Glomerular visceral epithelial cell (primary cell): ENCODE data around the gene SETD1A.

Source experiments
- DNase-seq: peaks from one replicate; pipeline ENCODE4 v3.0.0-alpha.2; 2016; ENCODE audit errors: extremely low spot score

SETD1A gene

GRCh38 chr16:30982548-30983288 lies 25.2 kb downstream of the SETD1A start:
- DNase-seq, result no peak

- DNase-seq, result no peak
These were observed 25.8 kb downstream of the SETD1A start for GRCh38 chr16:30983289-30983889.

DNA sequence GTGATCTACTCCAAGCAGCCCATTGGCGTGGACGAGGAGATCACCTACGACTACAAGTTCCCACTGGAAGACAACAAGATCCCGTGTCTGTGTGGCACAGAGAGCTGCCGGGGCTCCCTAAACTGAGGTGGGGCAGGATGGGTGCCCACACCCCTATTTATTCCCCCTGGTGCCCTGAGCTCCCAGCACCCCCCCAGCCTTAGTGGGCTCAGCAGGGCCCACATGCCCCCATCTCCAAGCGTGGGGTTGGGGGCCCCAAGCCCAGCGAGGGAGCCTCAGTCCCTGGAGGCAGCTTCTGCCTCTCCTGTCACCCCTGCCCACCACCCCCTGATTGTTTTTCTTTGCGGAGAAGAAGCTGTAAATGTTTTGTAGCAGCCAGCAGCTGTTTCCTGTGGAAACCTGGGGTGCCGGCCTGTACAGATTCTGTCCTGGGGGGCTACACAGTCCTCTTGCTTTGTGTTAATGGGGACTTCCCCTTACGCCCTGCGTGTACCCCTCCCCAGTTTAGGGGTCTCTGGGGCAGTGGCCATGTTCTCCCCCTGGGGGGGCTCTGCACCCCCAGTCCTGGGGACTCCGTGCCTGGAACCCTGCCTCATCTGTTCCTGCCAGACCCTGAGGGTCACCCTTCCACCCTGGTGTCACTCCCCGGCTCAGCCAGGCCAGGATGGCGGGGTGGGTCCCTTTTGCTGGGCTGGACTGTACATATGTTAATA lies 26.5 kb downstream of the SETD1A start:
- no peak for DNase-seq

- peak; percentile 84 for DNase-seq
These were observed 27.3 kb downstream of the SETD1A start, which contains the start of gene HSD3B7 for GRCh38 chr16:30984669-30985400. Gene HSD3B7 (plus strand): TSS chr16:30985207. CDS start chr16:30985659, 452 bp downstream.

- peak; percentile 76 for DNase-seq
These were observed 28.0 kb downstream of the SETD1A start for GRCh38 chr16:30985401-30986128.

GRCh38 chr16:30986129-30986991 lies 28.8 kb downstream of the SETD1A start:
- DNase-seq, result no peak

DNA sequence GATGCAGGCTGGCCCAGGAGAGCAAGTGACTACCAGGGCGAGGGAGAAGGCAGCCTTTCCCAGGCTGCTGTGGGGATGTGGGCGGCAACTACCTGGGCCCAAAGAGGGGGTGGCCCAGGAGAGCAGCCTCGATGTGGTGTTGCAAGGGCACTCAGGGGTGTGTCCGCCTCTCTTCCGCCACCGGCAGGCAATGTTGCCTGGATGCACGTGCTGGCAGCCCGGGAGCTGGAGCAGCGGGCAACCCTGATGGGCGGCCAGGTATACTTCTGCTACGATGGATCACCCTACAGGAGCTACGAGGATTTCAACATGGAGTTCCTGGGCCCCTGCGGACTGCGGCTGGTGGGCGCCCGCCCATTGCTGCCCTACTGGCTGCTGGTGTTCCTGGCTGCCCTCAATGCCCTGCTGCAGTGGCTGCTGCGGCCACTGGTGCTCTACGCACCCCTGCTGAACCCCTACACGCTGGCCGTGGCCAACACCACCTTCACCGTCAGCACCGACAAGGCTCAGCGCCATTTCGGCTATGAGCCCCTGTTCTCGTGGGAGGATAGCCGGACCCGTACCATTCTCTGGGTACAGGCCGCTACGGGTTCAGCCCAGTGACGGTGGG lies 30.1 kb downstream of the SETD1A start:
- no peak for DNase-seq

DNA sequence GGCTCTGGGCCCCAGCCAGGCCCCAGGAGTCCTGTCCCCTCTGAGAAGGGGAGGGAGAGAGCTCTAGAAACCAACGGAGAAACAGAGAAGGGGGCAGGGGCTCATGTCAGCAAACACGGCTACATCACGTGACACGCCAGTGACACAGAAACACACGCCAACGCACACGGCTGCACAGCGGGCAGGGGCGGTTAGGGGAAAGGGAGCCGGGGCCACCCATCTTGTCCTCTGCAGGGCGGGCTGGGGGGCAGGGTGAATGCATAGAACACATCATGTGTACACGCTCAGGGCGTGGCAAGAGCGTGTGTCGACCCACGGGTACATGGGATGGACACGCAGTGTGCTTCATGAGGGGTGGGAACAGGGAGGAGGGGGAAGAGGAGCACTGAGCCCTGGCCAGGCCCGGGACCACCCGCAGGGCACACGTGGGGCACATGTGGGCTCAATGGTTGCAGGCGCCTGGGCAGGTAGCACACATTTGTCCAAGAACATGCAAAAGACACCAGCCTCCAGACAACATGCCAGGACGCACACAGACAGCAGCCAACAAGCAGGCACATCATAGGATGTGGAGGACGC lies 32.0 kb downstream of the SETD1A start:
- no peak for DNase-seq

GRCh38 chr16:30990105-30990504 lies 32.6 kb downstream of the SETD1A start:
- DNase-seq, result no peak

GRCh38 chr16:30991052-30991451 lies 33.5 kb downstream of the SETD1A start:
- DNase-seq, result no peak

- DNase-seq, result no peak
These were observed 34.8 kb downstream of the SETD1A start for GRCh38 chr16:30992276-30992780.

DNA sequence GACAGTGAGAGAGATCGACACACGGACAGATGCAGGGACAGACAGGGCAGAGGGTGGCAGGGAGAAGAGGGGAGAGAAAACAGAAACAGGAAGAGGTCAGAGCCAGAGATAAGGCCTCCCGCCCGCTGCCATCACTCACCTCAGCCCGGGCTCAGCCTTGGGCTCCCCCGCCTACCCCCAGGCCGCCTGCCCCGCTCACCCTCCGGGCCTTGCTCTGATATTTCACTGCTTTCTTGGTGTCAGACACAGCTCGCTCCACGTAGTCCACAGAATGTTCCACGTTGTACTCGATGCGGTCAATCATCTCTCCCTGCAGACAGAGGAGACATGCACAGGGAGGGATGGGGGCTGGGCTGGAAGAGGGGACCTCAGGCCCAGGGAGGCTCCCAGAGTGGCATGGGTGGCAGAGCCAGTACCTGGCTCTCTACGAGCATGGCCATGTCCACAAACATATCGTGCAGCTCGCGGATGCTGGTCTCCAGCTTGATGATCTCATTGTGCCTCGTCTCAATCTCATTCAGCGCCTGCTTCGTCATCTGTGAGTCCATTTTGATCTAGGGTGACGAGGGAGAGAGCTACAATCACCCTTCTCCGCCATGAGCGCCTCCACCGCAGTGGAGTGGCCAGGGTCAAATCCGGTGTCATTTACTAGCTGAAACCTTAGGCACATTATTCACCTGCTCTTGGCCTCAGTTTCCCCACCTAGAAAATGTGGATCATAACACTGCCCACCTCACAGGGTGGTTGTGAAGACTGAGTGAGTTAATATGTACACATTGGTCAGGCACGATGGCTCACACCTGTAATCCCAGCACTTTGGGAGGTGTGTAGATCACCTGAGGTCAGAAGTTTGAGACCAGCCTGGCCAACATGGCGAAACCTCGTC lies 35.6 kb downstream of the SETD1A start:
- no peak for DNase-seq

DNA sequence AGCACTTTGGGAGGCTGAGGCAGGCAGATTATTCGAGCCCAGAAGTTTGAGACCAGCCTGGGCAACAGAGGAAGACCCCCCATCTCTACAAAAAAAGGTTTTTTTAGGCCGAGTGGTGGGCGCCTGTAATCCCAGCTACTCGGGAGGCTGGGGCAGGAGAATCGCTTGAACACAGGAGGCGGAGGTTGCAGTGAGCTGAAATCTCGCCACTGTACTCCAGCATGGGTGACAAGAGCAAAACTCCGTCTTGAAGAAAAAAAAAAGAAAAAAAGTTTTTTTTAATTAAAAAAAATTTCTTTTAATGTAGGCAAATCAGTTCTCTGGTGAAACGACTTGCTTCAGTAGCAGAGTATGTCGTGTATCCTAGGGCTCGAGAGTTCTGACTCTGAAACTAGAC lies 38.4 kb downstream of the SETD1A start:
- no peak for DNase-seq

GRCh38 chr16:30996324-30996984 lies 38.9 kb downstream of the SETD1A start:
- DNase-seq, result peak; percentile 53

- DNase-seq, result peak; percentile 90
These were observed 39.6 kb downstream of the SETD1A start for GRCh38 chr16:30996985-30997724.

DNA sequence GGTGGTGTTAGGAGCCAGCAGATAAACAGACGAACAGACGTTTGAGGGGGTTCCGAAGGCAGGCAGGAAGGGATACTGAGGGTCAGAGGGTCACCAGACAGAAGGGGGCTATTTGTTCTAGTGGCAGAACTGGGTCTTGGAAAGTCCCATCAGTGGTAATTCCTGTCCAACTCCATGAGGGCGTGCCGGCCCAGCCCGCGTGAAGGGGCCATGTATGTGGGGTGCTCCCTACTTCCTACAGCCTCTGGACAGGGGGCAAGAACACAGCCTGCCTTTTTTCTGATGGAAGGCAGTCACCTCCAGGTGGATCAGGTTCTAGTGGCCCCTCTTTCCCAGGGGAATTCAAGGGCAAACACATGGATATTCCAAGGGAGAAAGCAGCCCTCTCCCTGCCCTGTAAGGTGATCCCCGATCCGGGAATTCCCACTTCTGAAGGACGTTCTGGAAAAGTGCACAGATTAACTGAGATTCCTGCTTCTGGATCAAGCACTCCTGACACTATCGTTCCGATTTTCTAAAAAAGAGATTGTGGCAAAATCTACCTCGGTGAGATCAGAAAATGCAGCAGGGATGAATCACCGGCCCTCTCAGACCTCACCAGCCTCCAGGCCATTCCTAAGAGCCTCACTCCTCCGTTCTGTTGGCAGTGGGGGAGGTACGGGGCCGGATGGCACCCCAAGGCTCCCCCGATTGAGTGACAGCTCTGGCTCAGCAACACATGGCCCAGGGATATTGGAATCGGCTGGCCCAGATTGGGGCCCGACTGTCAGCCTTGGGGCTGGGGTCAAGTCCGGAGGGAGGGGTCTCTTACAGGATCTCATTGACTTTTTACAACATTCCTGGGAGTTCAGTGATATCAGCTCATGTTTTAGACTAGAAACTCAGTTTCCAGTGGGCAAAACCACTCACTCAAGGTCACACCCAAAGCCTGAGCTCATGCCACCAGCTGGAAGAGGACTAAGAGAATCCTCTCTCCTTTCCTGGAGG lies 40.5 kb downstream of the SETD1A start:
- DNase-seq, result peak; percentile 83
